Spleen (tissue), 11 donors: ENCODE results near the gene LUC7L. TPM values are rescaled to one million over a fixed set of nuclear protein-coding genes. Genes with fewer than 3 reads are reported as not detected.
"Not testable (repeated sequence)": the region's sequence is repeated elsewhere in the genome, so short reads cannot be mapped to it uniquely, and the experiment has no call there.

ENCODE experiments used
- DNase-seq: peaks from one replicate; pipeline ENCODE4 v3.0.0-alpha.2; 2020
- H3K27ac ChIP-seq, 8 donors: fragments of 200-600 bp; sonication (generic) in 7 of 8; 1 replicate in 4 of 8; 2 replicates in 4 of 8; pipeline versions ENCODE4 v1.5.0 to v1.8.0; 2016 to 2021; ENCODE audit warnings: inconsistent platforms in 4 of 8, mild to moderate bottlenecking in 4 of 8, moderate library complexity in 1 of 8
- H3K27me3 ChIP-seq, 7 donors: fragments of 200-600 bp; sonication (generic) in 6 of 7; replicated peaks in 1 of 7; 1 replicate in 4 of 7; 2 replicates in 3 of 7; pipeline versions ENCODE4 v1.5.0 to v1.8.0; 2016 to 2021; ENCODE audit warnings: inconsistent platforms in 3 of 7, mild to moderate bottlenecking in 1 of 7
- H3K36me3 ChIP-seq, 6 donors: fragments of 200-600 bp; sonication (generic) in 5 of 6; 1 replicate in 4 of 6; 2 replicates in 2 of 6; pipeline versions ENCODE4 v1.5.0 to v1.8.0; 2016 to 2021; ENCODE audit warnings: inconsistent platforms in 2 of 6
- H3K4me1 ChIP-seq, 6 donors: fragments of 200-600 bp; sonication (generic) in 5 of 6; 1 replicate in 3 of 6; 2 replicates in 3 of 6; pipeline versions ENCODE4 v1.5.0 to v1.8.0; 2016 to 2021; ENCODE audit warnings: inconsistent platforms in 3 of 6
- H3K4me3 ChIP-seq, 8 donors: fragments of 200-600 bp; sonication (generic) in 7 of 8; 1 replicate in 4 of 8; 2 replicates in 4 of 8; pipeline versions ENCODE4 v1.5.0 to v1.8.0; 2016 to 2021; ENCODE audit warnings: inconsistent platforms in 4 of 8, mild to moderate bottlenecking in 4 of 8, moderate library complexity in 2 of 8
- H3K9me3 ChIP-seq, 8 donors: fragments of 200-600 bp; sonication (generic) in 7 of 8; 1 replicate in 4 of 8; 2 replicates in 4 of 8; pipeline versions ENCODE4 v1.5.0 to v1.8.0; 2016 to 2021; ENCODE audit warnings: inconsistent platforms in 4 of 8
- POLR2A ChIP-seq, 3 donors: fragments of 450-650 bp; IDR thresholded peaks; one replicate each; pipeline ENCODE4 v1.5.1; 2017; ENCODE audit warnings: antibody characterized with exemption in 3 of 3, mild to moderate bottlenecking in 1 of 3
- POLR2AphosphoS5 ChIP-seq, 3 donors: sonication (generic); formaldehyde crosslinking; IDR thresholded peaks; one replicate each; pipeline ENCODE4 v1.5.1; 2017; ENCODE audit warnings: antibody characterized with exemption in 3 of 3
- WGBS, 5 donors: extraction: QIAGEN DNeasy Blood & Tissue Kit in 3 of 5; methylation state at CpG; one replicate each; pipeline versions ENCODE4 v1.1.5 to v1.1.7; 2013 to 2018; 5-methylcytosine and 5-hydroxymethylcytosine counted together
- intact Hi-C: fragments of 100-400 bp; cut with DNase I; formaldehyde crosslinking; loops from one replicate; pipeline ENCODE4 v1.15.0; 2023; ENCODE audit warnings: low total_unique reads
- polyA plus RNA-seq, 3 donors: library from polyadenylated mRNA; stranded (reverse); fragments of 200-250 nt; gene quantifications; one replicate each; pipeline ENCODE4 v1.2.1, GENCODE V29; 2013
- total RNA-seq, 7 donors: library from RNA; depleted of rRNA in 3 of 7; stranded (reverse); fragments of >200 nt in 3 of 7; fragmentation: NEBNext Ultra II Directional in 4 of 7; extraction: Animal tissue kit (Norgen Biotek cat#: 25700) in 4 of 7; gene quantifications; one replicate each; pipeline versions ENCODE4 v1.1.0 to v1.2.1, GENCODE V29; 2016 to 2021
- TF ChIP-seq, protein P1 (sequence below), 11 experiments: fragments of 200-600 bp in 7 of 11; fragments of 450-650 bp in 4 of 11; sonication (generic) in 4 of 11; IDR thresholded peaks in 8 of 11; conservative IDR thresholded peaks in 3 of 11; 1 replicate in 7 of 11; 2 replicates in 4 of 11; pipeline versions ENCODE4 v1.4.0 to v1.8.0; 2016 to 2021; ENCODE audit warnings: antibody characterized with exemption in 11 of 11, inconsistent platforms in 4 of 11, mild to moderate bottlenecking in 1 of 11
- donor health status: healthy with polysubstance abuse.
- donor health status: DM: no; HTN: no; CAD: no; lungs with moderate emphysema.
- donor health status: DM: no; HTN: no; CAD: no.
- donor health status: Bipolar disorder and iron deficiency.
- donor health status: healthy.
- donor health status: DM: no; HTN: no; CAD: no.
- donor health status: DM: yes; HTN: yes; CAD: no.

LUC7L gene
- total and polyA plus RNA-seq, 10 donors, result 76.7 to 318 (median 108) TPM

DNA sequence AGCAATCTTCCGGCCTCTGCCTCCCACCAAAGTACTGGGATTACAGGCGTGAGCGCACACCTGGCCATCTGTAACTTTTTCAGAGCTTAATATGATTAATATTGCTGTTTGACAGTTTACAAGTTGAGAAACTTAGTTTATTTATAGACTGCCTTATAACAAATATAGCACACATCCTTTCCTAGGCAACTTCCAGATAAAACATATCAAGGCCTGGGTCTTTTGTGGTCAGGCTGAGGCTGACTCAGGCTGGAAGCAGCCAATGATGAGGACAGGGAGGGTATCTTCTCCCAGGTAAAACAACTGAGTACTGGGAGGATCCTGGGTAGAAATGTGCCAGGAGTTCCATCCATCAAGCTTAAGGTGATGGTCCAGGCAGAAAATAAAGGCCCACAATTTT, 16.2 kb downstream of the LUC7L start:
- Histone ChIP-seq H3K27ac (no peak overlapping the region), H3K4me3 (no peak overlapping the region), H3K27me3 (no peaks in the 10 kb centered on the region), H3K4me1 (peaks cover 0 to 3% (median 0%) of the 10 kb centered on the region in 6 donors), H3K36me3 (peaks cover 0 to 100% (median 95%) of the 10 kb centered on the region in 6 donors), H3K9me3 (no peaks in the 10 kb centered on the region)
- TF ChIP-seq POLR2AphosphoS5 (IDR thresholded peaks at IDR 0.05), result no peak
- TF ChIP-seq POLR2A (IDR thresholded peaks at IDR 0.05), result no peak
- TF ChIP-seq, protein P1, sequence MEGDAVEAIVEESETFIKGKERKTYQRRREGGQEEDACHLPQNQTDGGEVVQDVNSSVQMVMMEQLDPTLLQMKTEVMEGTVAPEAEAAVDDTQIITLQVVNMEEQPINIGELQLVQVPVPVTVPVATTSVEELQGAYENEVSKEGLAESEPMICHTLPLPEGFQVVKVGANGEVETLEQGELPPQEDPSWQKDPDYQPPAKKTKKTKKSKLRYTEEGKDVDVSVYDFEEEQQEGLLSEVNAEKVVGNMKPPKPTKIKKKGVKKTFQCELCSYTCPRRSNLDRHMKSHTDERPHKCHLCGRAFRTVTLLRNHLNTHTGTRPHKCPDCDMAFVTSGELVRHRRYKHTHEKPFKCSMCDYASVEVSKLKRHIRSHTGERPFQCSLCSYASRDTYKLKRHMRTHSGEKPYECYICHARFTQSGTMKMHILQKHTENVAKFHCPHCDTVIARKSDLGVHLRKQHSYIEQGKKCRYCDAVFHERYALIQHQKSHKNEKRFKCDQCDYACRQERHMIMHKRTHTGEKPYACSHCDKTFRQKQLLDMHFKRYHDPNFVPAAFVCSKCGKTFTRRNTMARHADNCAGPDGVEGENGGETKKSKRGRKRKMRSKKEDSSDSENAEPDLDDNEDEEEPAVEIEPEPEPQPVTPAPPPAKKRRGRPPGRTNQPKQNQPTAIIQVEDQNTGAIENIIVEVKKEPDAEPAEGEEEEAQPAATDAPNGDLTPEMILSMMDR (IDR thresholded peaks at IDR 0.05 in 8 of 11, conservative IDR thresholded peaks at IDR 0.05 in 3 of 11), result no peak
- intact Hi-C loops, result no loop called here
- WGBS, 5 donors, result 95 to 99% (median 97%) methylated on average over 3 of the region's 3 CpGs
- DNase-seq, result no peak

DNA sequence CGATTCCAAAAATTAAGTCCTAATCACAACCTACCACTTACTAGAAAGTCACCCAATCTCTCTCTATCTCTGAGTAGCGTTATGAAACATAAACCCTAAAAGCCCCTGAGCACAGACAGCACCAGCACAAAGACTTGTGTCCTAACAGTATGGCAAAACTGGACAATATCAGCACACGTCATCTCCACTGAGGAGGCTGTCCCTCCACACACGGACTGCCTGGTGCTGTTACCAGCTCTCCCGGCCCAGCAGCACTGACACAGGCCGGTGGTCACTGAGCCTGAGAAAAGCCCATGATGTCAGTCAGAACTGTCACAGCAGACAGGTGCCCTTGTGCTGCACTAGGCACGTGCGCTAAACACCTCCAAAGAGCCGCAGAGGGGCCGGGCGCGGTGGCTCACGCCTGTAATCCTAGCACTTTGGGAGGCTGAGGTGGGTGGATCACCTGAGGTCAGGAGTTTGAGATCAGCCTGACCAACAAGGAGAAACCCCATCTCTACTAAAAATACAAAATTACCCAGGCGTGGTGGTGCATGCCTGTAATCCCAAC, 17.5 kb downstream of the LUC7L start:
- intact Hi-C loops, H3K27ac ChIP-seq, H3K4me1 ChIP-seq, H3K4me3 ChIP-seq, DNase-seq, H3K9me3 ChIP-seq, H3K27me3 ChIP-seq: not testable (repeated sequence)
- H3K36me3 ChIP-seq, result peaks cover 0 to 100% (median 94%) of the 10 kb centered on the region in 6 donors
- peak in 1 of 3 donors; percentile 50 for TF ChIP-seq POLR2AphosphoS5 (IDR thresholded peaks at IDR 0.05)
- 87 to 99% (median 94%) methylated on average over 13 to 14 of the region's 14 CpGs for WGBS, 5 donors

DNA sequence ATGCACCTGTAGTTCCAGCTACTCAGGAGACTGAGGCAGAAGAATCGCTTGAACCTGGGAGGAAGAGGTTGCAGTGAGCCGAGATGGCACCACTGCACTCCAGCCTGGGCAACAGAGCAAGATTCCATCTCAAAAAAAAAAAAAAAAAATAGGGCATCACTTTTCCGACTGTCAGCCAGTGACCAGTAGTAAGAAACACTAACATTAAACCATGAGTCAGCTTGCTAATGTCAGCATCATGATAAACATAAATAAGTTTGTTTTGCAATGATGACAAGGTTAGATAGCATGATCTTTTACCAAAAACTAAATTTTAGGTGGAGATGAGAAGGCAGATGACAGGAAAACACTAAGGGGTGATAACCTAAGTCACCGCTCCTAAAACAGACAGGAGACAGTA, 19.9 kb downstream of the LUC7L start:
- intact Hi-C loops, H3K4me1 ChIP-seq, H3K9me3 ChIP-seq, H3K4me3 ChIP-seq, DNase-seq, H3K27ac ChIP-seq, H3K27me3 ChIP-seq: not testable (repeated sequence)
- WGBS, 5 donors, result 90 to 95% (median 93%) methylated on average over 4 of the region's 4 CpGs
- peaks cover 6 to 100% (median 94%) of the 10 kb centered on the region in 6 donors for H3K36me3 ChIP-seq

DNA sequence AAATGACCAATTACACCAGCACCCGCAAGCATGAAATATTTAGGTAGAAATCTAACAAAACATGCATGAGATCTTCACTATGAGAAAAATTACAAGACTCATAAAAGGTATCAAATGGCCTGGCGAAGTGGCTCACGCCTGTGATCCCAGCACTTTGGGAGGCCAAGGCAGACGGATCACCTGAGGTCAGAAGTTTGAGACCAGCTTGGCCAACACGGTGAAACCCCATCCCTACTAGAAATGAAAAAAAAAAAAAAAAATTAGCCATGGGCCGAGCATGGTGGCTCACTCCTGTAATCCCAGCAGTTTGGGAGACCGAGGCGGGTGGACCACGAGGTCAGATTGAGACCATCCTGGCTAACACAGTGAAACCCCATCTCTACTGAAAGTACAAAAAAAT, 25.2 kb downstream of the LUC7L start:
- H3K4me3 ChIP-seq, H3K9me3 ChIP-seq, intact Hi-C loops, H3K27me3 ChIP-seq, H3K27ac ChIP-seq, H3K4me1 ChIP-seq: not testable (repeated sequence)
- DNase-seq, result peak; percentile 5
- H3K36me3 ChIP-seq, result peaks cover 6 to 100% (median 95%) of the 10 kb centered on the region in 6 donors
- 88 to 99% (median 94%) methylated on average over 9 of the region's 9 CpGs for WGBS, 5 donors

DNA sequence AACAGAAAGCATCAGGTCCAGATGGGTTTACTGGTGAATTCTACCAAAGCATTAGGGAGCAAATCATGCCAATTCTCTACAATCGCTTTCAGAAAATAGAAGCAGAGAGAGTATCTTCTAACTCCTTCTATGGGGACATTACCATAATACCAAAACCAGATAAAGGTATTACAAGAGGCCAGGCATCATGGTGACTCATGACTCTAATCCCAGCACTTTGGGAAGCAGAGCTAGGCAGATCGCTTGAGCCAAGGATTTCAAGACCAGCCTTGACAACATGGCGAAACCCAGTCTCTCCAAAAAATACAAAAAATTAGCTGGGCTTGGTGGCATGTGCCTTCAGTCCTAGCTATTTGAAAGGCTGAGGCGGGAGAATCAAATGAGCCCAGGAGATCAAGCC, 26.0 kb downstream of the LUC7L start:
- Histone ChIP-seq H3K9me3 (no peaks in the 10 kb centered on the region), H3K4me3 (no peak overlapping the region), H3K4me1 (no peaks in the 10 kb centered on the region), H3K27me3 (no peaks in the 10 kb centered on the region), H3K27ac (no peak overlapping the region), H3K36me3 (peaks cover 6 to 100% (median 96%) of the 10 kb centered on the region in 6 donors)
- intact Hi-C loops, result no loop called here
- TF ChIP-seq POLR2A (IDR thresholded peaks at IDR 0.05), result no peak
- TF ChIP-seq, protein P1 (IDR thresholded peaks at IDR 0.05 in 8 of 11, conservative IDR thresholded peaks at IDR 0.05 in 3 of 11), result no peak
- no peak for TF ChIP-seq POLR2AphosphoS5 (IDR thresholded peaks at IDR 0.05)
- WGBS, 5 donors, result 95 to 99% (median 96%) methylated on average over 4 of the region's 4 CpGs
- DNase-seq, result peak; percentile 15

DNA sequence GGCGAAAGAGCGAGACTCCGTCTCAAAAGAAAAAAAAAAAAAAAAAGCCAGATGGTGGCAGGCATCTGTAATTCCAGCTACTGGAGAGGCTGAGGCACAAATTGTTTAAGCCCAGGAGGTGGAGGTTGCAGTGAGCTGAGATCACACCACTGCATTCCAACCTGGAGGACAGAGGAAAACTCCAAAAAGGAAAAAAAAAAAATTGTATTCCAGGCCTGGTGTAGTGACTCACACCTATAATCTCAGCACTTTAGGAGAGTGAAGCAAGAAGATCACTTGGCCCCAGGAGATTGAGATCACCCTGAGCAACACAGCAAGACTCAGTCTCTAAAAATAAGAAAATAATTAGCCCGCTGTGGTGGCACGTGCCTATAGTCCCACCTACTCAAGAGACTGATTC, 28.9 kb downstream of the LUC7L start:
- 91 to 99% (median 96%) methylated on average over 5 of the region's 5 CpGs for WGBS, 5 donors

More for the DNA sequence above, 28.9 kb downstream of the LUC7L start:
- TF ChIP-seq, protein P1 (IDR thresholded peaks at IDR 0.05 in 8 of 11, conservative IDR thresholded peaks at IDR 0.05 in 3 of 11), result no peak
- TF ChIP-seq POLR2AphosphoS5 (IDR thresholded peaks at IDR 0.05), result no peak
- no peak for TF ChIP-seq POLR2A (IDR thresholded peaks at IDR 0.05)
- Histone ChIP-seq H3K36me3 (peaks cover 0 to 100% (median 96%) of the 10 kb centered on the region in 6 donors), H3K9me3 (no peaks in the 10 kb centered on the region), H3K4me3 (no peak overlapping the region), H3K27me3 (no peaks in the 10 kb centered on the region), H3K27ac (no peak overlapping the region), H3K4me1 (no peaks in the 10 kb centered on the region)
- no peak for DNase-seq
- intact Hi-C loops, result no loop called here
